GM21723 (cell line): ENCODE results near the gene RCOR1.

Source experiments
- ATAC-seq: cut with Tn5 transposase; IDR thresholded peaks from one replicate; pipeline ENCODE4 v1.9.1; 2021; ENCODE audit warnings: mild to moderate bottlenecking, moderate library complexity; ENCODE audit not compliant: unreplicated experiment

The RCOR1 gene

DNA sequence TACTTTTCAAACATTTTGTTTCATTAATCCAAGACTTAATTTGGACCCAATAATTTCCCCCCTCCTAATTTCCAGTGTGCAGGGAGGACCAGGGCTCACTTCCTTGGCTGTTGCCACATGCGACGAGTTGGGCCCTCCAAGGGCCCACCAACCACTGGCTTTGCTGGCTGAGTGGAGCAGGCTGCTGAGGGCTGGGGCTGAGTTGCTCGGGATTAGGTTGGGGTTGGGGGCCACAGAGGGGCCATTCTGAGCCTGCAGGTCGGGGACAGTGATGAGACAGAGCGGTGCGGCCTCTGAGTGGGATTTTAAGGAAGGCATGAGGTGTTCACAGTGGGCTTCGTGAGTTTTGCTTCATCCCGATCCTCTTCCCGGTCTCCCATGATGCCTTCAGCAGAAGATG is 178.7 kb downstream of the RCOR1 start:
- ATAC-seq: no peak

DNA sequence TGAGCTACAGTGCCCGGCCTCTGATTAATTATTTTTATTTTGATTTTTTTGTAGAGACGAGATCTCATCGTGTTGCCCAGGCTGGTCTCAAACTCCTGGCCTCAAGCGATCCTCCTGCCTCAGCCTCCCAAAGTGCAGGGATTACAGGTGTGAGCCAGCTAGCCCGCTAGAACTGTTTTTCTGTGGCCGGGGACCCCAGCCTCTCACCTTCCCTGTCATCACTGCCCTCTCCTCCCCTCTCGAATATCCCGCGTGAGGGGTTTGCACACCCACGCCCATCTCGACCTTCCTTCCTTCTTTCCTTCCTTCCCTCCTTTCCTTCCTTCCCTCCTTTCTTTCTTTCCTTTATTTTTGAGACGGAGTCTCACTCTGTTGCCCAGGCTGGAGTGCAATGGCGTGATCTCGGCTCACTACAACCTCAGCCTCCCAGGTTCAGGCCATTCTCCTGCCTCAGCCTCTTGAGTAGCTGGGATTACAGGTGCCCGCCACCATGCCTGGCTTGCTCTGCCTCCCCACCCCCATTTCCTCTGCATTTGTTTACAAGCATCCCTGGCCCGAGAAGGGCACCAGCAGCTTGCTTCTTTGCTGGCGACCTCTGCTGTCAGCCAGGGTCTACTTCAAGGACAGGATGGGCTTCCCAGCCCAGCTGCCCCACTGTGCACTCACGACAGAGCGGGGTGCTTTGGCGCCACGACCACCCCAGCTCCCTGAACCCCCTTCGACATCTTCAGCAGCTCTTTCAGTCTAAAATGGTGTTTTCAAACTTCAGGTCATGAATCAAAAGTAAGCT is 180.5 kb downstream of the RCOR1 start:
- ATAC-seq: no peak

DNA sequence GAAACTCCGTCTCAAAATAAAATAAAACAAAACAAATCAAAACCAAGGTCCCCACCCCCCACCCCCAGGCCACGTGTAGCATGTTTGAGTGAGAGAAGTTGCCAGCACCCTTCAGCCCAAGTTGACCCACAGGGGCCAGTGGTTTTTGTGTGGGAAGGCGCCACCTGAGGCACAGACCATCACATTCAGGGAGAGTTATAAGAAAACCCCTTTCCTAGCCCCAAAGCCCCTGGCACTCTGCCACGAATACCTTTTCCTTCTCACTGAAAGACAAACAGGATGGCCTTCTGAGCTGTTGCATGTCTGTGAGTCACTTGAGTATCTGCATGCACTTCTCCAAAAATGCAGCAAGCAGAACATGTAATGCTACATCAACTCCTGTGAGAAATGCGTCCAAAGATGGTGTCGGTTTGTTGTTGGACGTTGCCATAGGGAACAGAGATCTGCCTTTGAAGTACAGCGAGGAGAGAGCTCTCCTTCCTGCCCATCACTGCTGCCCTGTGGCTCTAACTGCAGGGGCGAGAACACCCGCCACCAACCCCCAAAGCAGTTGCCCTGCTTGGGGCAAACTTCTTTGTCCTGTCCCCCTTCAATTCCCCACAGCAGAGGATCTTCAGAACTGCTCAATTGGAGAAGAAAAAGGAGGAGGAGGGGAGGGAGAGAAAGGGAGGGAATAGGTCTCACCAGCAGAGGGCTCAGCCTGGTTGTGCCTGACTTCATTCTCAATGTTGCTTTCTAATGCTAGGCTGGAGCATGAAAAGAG is 182.1 kb downstream of the RCOR1 start:
- peak; percentile 40 for ATAC-seq

DNA sequence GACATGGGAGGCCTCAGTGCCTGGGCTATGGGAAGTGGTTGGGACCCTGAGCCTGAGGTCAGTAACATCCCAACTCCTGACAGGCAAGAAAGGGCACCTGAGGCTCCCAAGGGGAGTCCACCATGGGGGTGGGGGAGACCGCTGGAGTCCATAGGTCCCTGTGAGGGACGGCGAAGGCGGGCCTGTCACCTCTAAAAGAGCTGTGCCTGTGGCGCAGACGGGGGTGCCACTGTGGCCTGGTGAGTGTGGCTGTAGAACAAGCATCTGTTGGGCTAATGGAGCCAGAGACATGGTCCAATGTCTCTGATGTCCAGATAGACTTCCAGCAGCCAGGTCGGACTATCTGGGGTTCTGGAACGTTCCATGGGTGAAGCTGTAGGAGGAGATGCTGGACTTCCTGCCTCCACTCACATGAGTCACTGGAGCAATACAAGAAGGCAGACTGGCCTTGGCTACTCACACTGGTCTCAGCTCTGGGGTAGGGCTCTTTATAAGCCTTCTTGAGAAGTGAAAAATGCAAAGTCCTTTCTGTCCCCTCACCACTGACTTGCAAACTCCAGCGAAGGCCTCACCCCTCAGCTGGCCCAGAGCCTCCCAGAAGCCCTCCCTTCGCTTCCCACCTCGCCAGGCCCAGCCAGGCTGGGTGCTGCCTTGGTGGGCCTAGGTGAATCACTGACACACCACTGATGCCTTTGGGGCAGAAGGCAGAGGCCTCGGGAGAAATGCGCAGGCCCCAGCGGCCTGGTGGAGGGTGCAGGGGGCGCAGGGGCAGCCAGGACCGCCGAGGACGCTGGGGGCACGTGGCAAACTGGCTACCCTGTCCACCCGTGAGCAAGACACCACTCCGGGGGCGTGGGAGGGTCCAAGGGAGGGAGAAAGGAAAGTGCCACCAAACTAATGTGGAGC is 183.7 kb downstream of the RCOR1 start:
- ATAC-seq: no peak

DNA sequence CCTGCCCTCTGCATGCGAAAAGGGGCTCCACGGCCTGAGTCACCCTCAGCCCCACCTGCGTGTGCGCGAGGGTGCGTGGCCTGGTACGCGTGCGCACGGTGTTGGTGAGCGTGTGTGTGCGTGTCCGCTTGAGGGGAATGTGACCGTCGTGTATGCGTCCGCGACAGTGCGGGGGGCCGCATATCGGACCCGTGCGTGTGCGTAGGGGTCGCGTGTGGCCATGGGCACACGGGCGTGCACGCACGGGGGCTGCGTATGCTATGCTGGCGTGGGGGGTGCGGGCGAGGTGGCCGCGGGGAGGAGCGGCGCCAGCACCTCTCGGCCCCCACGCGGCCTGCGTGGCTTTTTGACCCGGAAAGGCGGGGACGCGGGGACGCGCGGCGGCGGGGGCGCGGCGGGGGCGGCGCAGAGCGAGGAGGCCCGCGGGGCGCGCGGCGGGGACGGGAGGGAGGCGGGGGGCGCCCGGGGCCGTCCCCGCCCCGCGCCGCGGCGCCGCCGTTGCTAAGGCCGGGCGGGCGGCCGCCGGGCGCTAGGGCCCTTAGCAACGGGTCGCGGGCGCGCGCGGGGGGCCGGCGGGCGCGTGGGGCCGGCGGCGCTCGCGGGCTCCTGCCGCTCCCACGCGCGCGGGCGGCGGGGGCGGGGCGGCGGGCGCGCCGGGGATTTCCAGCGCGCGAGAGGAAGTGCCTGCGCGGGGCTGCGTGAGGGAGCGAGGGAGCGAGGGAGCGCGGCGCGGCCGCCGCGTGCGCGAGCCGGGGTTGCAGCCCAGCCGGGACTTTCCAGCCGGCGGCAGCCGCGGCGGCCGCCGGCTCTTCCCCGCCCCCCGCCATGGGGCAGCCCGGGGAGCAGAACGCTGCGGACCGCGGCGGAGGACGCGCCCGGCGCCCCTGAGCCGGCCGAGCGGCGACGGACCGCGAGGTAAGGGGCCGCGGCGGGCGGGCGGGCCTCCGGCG is 184.6 kb downstream of the RCOR1 start, which contains the start of gene TRAF3:
TSS of gene TRAF3 (plus strand) at position 689 of the 950 bp plus-strand sequence. CDS start 92,753 bp downstream, outside the sequence.
- peak; percentile 45 for ATAC-seq

DNA sequence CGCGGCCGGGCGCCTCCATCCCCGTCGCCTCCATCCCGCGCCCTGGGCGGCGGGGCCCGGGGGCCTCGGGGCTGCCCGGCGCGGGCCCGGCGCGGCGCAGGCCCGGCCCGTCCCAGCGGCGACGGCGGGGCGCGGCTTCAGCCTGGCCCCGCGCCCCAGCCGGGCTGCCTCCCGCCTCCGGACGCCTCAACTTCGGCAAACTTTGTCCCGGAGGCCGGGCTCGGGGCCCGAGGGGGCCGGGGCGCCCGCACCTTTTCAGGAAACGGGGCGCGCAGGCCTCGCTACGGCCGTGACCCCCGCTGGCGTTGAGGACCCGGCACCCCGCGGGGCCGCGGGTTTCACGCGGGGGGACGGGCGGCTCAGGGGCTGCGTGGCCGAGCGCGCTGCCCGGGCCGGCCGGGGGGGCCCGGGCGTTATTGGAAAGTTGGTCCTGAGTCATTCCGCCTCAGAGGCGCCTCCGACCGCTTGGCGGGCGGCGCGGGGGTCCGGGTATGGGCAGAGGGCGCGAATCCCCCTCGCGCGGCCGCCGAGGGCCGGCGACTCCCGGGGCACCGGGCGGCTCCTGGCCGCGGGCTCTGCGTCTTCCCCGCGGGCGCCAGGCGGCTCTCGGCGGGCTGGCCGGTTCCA is 185.4 kb downstream of the RCOR1 start:
- ATAC-seq: peak; percentile 8

DNA sequence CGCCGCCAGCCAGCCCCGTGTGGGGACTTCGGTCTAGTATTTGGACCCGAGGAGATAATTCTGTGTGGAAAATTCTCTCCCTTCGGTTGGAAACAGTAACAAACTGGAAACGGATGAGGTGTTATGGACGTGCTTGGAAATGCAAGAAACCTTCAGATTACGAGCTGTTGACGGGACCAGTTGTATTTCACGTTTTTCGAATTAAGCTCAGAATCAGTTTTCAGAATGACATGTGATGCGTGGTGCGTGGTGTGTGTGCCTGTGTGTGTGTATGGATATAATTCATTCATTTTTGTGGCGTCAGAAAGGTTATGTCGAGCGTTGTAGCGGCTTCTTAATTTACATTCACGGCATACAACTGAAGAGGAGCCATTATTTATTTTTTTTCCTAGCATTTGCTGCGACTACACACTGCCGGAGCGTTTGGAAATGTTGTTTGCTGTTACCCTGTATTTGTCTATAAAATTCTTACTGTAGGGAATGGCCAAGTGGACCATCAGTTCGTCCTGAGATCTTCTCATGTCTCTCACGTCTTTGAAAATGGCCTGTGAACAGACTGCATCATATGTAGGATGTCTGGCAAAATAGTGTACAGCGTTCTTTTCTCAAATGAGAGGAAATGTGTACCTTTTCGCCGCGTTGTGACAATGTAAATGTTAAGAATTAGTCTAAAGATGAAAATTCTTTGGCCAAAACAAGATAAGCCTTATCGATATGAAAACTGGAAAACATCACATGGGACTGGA is 186.1 kb downstream of the RCOR1 start:
- no peak for ATAC-seq

DNA sequence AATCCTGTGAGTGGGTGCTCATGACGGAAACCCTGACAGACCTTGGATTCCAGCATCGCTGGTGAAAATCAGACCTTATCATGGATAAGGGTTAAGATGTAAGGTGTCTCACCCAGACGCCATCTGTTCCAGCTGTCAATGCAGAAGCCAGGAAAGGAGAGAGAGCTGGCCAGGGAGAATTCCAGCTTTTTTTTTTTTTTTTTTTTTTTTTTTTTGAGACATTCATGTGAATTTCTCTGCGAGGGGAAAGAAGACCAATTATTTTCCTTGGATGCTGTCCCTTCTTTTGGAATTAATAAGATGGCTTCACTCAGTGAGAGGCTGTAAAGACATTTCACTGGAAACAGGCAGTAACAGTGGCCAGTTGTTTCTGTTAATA is 186.6 kb downstream of the RCOR1 start:
- no peak for ATAC-seq

DNA sequence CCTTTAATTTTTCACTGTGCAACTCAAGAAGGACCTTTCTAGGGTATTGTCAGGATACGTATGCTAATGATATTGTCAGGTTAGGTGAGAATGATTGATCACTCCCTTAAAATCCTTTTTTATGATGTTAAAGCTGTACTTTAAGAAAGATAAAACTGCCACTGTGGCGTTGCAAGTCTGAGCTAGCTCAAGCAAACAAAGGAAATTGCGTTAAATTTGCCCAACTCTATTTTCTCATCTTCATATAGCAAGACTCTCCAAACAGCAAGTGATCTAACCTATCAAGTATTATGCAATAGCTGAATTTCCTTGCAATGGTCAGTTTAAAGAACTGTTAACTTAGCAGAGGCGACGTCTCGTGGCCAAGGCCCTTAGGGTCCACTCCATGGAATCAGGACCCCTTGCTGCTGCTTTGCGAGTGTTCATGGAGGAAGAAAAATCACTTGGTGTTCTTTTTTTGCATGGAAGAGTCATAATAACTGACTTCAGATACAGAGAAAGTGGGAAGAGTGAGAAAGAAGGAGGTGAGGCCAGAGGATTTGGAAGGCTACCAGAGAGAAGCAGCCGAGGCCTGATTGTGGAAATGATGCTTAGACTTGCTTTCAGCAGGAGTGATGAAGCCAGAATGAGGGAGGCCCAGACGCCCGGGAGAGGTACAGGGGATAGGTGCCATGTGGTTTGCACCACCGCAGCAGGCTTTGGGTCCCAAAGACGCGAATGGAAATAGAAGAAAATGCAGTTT is 187.3 kb downstream of the RCOR1 start:
- ATAC-seq: no peak
